GF-D8 (cell line): ENCODE measurements around the gene LIPH.
"Not testable (repeated sequence)": the region's sequence is repeated elsewhere in the genome, so short reads cannot be mapped to it uniquely, and the experiment has no call there.

Experiments used
- DNase-seq: peaks from one replicate; lab custom pipeline; 2025; lab: John Stamatoyannopoulos, UW

LIPH gene

GRCh38 chr3:185486394-185486793 is 66.0 kb downstream of the LIPH start:
- no peak for DNase-seq

GRCh38 chr3:185484296-185484695 is 68.1 kb downstream of the LIPH start:
- no peak for DNase-seq

- DNase-seq = no peak
Observed at GRCh38 chr3:185479373-185479945, 72.9 kb downstream of the LIPH start.

GRCh38 chr3:185477316-185477715 is 75.1 kb downstream of the LIPH start:
- DNase-seq = no peak

- not testable (repeated sequence) for DNase-seq
Observed at GRCh38 chr3:185474922-185475321, 77.5 kb downstream of the LIPH start.

- DNase-seq = no peak
Observed at GRCh38 chr3:185473290-185473815, 79.0 kb downstream of the LIPH start.

- DNase-seq = no peak
Observed at GRCh38 chr3:185470323-185470722, 82.1 kb downstream of the LIPH start.

- no peak for DNase-seq
Observed at GRCh38 chr3:185469542-185469941, 82.8 kb downstream of the LIPH start.

- not testable (repeated sequence) for DNase-seq
Observed at GRCh38 chr3:185466123-185466522, 86.3 kb downstream of the LIPH start.

GRCh38 chr3:185465471-185465870 is 86.9 kb downstream of the LIPH start:
- DNase-seq = no peak

GRCh38 chr3:185460719-185461350 is 91.6 kb downstream of the LIPH start:
- DNase-seq = no peak

- no peak for DNase-seq
Observed at GRCh38 chr3:185460309-185460708, 92.1 kb downstream of the LIPH start.

GRCh38 chr3:185457376-185457775 is 95.0 kb downstream of the LIPH start:
- no peak for DNase-seq
